Liver (tissue), 9 donors: Measurements from ENCODE around the gene RNU1-2. TPM values are rescaled to one million over a fixed set of nuclear protein-coding genes. Genes with fewer than 3 reads are reported as not detected.

Source experiments
- DNase-seq: peaks from one replicate; pipeline ENCODE4 v3.0.0-alpha.2; 2017; ENCODE audit warnings: low spot score
- H3K27ac ChIP-seq, 2 donors: one replicate each; pipeline ENCODE4 v1.7.0; 2013; ENCODE audit warnings: inconsistent platforms in 2 of 2, low read length in 2 of 2, control low read depth in 1 of 2, low read depth in 1 of 2, mild to moderate bottlenecking in 1 of 2
- H3K27me3 ChIP-seq, 4 donors: one replicate each; pipeline versions ENCODE4 v1.6.1 to v1.7.0; 2013; ENCODE audit warnings: low read length in 3 of 4, inconsistent platforms in 1 of 4, mild to moderate bottlenecking in 1 of 4, moderate library complexity in 1 of 4; ENCODE audit not compliant: control insufficient read depth in 4 of 4, insufficient read depth in 4 of 4
- H3K36me3 ChIP-seq, 4 donors: one replicate each; pipeline versions ENCODE4 v1.6.1 to v1.7.0; 2013; ENCODE audit warnings: low read length in 3 of 4, mild to moderate bottlenecking in 3 of 4, low read depth in 1 of 4, moderate library complexity in 1 of 4; ENCODE audit not compliant: control insufficient read depth in 4 of 4, insufficient read depth in 3 of 4
- H3K4me1 ChIP-seq, 4 donors: one replicate each; pipeline versions ENCODE4 v1.6.1 to v1.7.0; 2013; ENCODE audit warnings: low read length in 3 of 4, mild to moderate bottlenecking in 3 of 4, moderate library complexity in 1 of 4; ENCODE audit not compliant: control insufficient read depth in 4 of 4, insufficient read depth in 4 of 4
- H3K4me3 ChIP-seq, 3 donors: one replicate each; pipeline versions ENCODE4 v1.6.1 to v1.7.0; 2013; ENCODE audit warnings: low read length in 3 of 3, control low read depth in 1 of 3, low read depth in 1 of 3, mild to moderate bottlenecking in 1 of 3
- H3K9ac ChIP-seq, 2 donors: one replicate each; pipeline ENCODE4 v1.7.0; 2013; ENCODE audit warnings: low read length in 2 of 2, mild to moderate bottlenecking in 2 of 2, moderate library complexity in 2 of 2, control low read depth in 1 of 2, low read depth in 1 of 2
- H3K9me3 ChIP-seq, 4 donors: one replicate each; pipeline versions ENCODE4 v1.6.1 to v1.7.0; 2013; ENCODE audit warnings: low read length in 3 of 4; ENCODE audit not compliant: control insufficient read depth in 4 of 4
- ATF3 ChIP-seq: IDR thresholded peaks from 2 replicates; pipeline ENCODE4 v1.6.1; 2016; ENCODE audit warnings: antibody characterized with exemption
- CTCF ChIP-seq: fragments of 150-350 bp; IDR thresholded peaks from 2 replicates; pipeline ENCODE4 v1.5.1; 2017; ENCODE audit warnings: improper control_type of control experiment, low read depth, low read length; ENCODE audit not compliant: missing input control
- EGR1 ChIP-seq, 2 donors: IDR thresholded peaks; 2 replicates each; pipeline ENCODE4 v1.6.1; 2016 to 2018; ENCODE audit warnings: antibody characterized with exemption in 2 of 2, low read depth in 2 of 2
- FOXA1 ChIP-seq: IDR thresholded peaks from 2 replicates; pipeline ENCODE4 v1.6.1; 2016; ENCODE audit warnings: antibody characterized with exemption
- FOXA2 ChIP-seq: IDR thresholded peaks from 2 replicates; pipeline ENCODE4 v1.6.1; 2016; ENCODE audit warnings: antibody characterized with exemption
- GABPA ChIP-seq, 2 donors: IDR thresholded peaks in 1 of 2; conservative IDR thresholded peaks in 1 of 2; 2 replicates each; pipeline ENCODE4 v1.6.1; 2016; ENCODE audit warnings: antibody characterized with exemption in 2 of 2, mild to moderate bottlenecking in 1 of 2, moderate library complexity in 1 of 2
- HNF4A ChIP-seq, 2 donors: conservative IDR thresholded peaks; 2 replicates each; pipeline ENCODE4 v1.6.1; 2016; ENCODE audit warnings: antibody characterized with exemption in 2 of 2, mild to moderate bottlenecking in 2 of 2
- MAX ChIP-seq: IDR thresholded peaks from 2 replicates; pipeline ENCODE4 v1.6.1; 2016; ENCODE audit warnings: antibody characterized with exemption
- RAD21 ChIP-seq, 2 donors: IDR thresholded peaks; 2 replicates each; pipeline ENCODE4 v1.6.1; 2016; ENCODE audit warnings: antibody characterized with exemption in 2 of 2, mild to moderate bottlenecking in 2 of 2
- REST ChIP-seq: IDR thresholded peaks from 2 replicates; pipeline ENCODE4 v1.6.1; 2016; ENCODE audit warnings: antibody characterized with exemption, mild to moderate bottlenecking
- RXRA ChIP-seq, 2 donors: IDR thresholded peaks; 2 replicates each; pipeline ENCODE4 v1.6.1; 2017 to 2018; ENCODE audit warnings: antibody characterized with exemption in 2 of 2, mild to moderate bottlenecking in 1 of 2
- SP1 ChIP-seq: IDR thresholded peaks from 2 replicates; pipeline ENCODE4 v1.6.1; 2018; ENCODE audit warnings: antibody characterized with exemption, mild to moderate bottlenecking
- YY1 ChIP-seq: IDR thresholded peaks from 2 replicates; pipeline ENCODE4 v1.6.1; 2016; ENCODE audit warnings: antibody characterized with exemption, mild to moderate bottlenecking
- ZBTB33 ChIP-seq: IDR thresholded peaks from 2 replicates; pipeline ENCODE4 v1.6.1; 2016; ENCODE audit warnings: antibody characterized with exemption
- WGBS: extraction: QIAGEN DNeasy Blood & Tissue Kit; methylation state at CpG from one replicate; pipeline ENCODE4 v1.1.7; 2013; 5-methylcytosine and 5-hydroxymethylcytosine counted together
- polyA plus RNA-seq, 2 donors: library from polyadenylated mRNA; stranded (reverse) in 1 of 2; unstranded in 1 of 2; fragments of 200-250 nt in 1 of 2; fragments of >200 nt in 1 of 2; fragmentation: Nextera tagmentation in 1 of 2; extraction: Ambion mirVana in 1 of 2; gene quantifications; one replicate each; pipeline versions ENCODE4 v1.2.1 to v1.2.3, GENCODE V29; 2013 to 2015
- total RNA-seq, 2 donors: library from RNA; depleted of rRNA; stranded (reverse); fragments of >200 nt; gene quantifications; one replicate each; pipeline ENCODE4 v1.2.3, GENCODE V29; 2014
- donor health status: healthy.
- donor health status: healthy.
- donor health status: healthy.
- donor health status: healthy.
- donor health status: healthy.

Gene RNU1-2
- total and polyA plus RNA-seq, 4 donors = under 0.01 to 16.7 (median under 0.01) TPM; not detected in 1

- Histone ChIP-seq H3K4me3 (no peak overlapping the region), H3K4me1 (peaks cover 3 to 42% (median 30%) of the 10 kb centered on the region in 4 donors), H3K9ac (no peak overlapping the region), H3K27ac (no peak overlapping the region), H3K27me3 (no peaks in the 10 kb centered on the region), H3K9me3 (no peaks in the 10 kb centered on the region), H3K36me3 (no peaks in the 10 kb centered on the region)
- 90% methylated on average over 15 of the region's 15 CpGs for WGBS
- TF ChIP-seq RAD21 (IDR thresholded peaks at IDR 0.05) (no peak), CTCF (no peak), RXRA (IDR thresholded peaks at IDR 0.05) (no peak), FOXA1 (no peak), REST (no peak), ZBTB33 (no peak), YY1 (no peak), GABPA (IDR thresholded peaks at IDR 0.05 in 1 of 2, conservative IDR thresholded peaks at IDR 0.05 in 1 of 2) (no peak), HNF4A (conservative IDR thresholded peaks at IDR 0.05) (no peak), FOXA2 (no peak), ATF3 (no peak), EGR1 (IDR thresholded peaks at IDR 0.05; ENCODE audit: low read depth in 2 of 2) (no peak), MAX (no peak), SP1 (no peak)
- DNase-seq = no peak
These were observed 12.3 kb downstream of the RNU1-2 start for GRCh38 chr1:16907870-16908758.
